AG04450 (cell line): ENCODE results near the gene CCNJ. TPM values are rescaled to one million over a fixed set of nuclear protein-coding genes. Genes with fewer than 3 reads are reported as not detected.
A peak's percentile ranks its signal among the peaks of the same experiment; 100 is the strongest.

Experiments used
- CTCF ChIA-PET: fragments of 300-600, 350-600 bp; formaldehyde crosslinking; extraction: SDS; loops from one replicate; lab custom pipeline; 2022; ENCODE audit warnings: antibody characterized with exemption, inconsistent platforms; lab: Charles Lee
- POLR2A ChIA-PET: fragments of 350-600 bp; formaldehyde crosslinking; extraction: SDS; loops from one replicate; lab custom pipeline; 2021; ENCODE audit warnings: antibody characterized with exemption, inconsistent platforms; lab: Yijun Ruan, JAX
- DNase-seq: peaks from one replicate; pipeline ENCODE4 v3.0.0-alpha.2; 2011; ENCODE audit warnings: low read depth, low spot score
- H3K27ac ChIP-seq: one replicate; pipeline ENCODE4 v1.5.1; 2012; ENCODE audit warnings: low read depth, low read length, control low read depth
- H3K27me3 ChIP-seq: one replicate; pipeline ENCODE4 v1.6.0; 2012; ENCODE audit warnings: low read length; ENCODE audit not compliant: control insufficient read depth, insufficient read depth
- H3K4me3 ChIP-seq: 2 replicates; pipeline ENCODE4 v1.5.1; 2011; ENCODE audit warnings: mild to moderate bottlenecking, low read depth, low read length, control low read depth
- H3K9me3 ChIP-seq: 2 replicates; pipeline ENCODE4 v1.5.1; 2012; ENCODE audit warnings: low read length; ENCODE audit not compliant: control insufficient read depth, insufficient read depth
- CTCF ChIP-seq: IDR thresholded peaks from 2 replicates; pipeline ENCODE4 v1.5.1; 2011; ENCODE audit warnings: low read depth, low read length, control low read depth, inconsistent platforms
- polyA plus RNA-seq: library from polyadenylated mRNA; depleted of rRNA; stranded (reverse); fragments of >200 nt; gene quantifications from 2 replicates; pipeline ENCODE4 v1.2.3, GENCODE V29; 2011

The CCNJ gene
- polyA plus RNA-seq, 1 experiment, result 8.4 TPM

GRCh38 chr10:96082748-96083147 lies 39.4 kb downstream of the CCNJ start:
- H3K4me3 ChIP-seq, result no peak overlapping the region
- no peak for TF ChIP-seq CTCF
- H3K27me3 ChIP-seq, result no peaks in the 10 kb centered on the region
- DNase-seq, result no peak
- CTCF ChIA-PET, result no interaction called here
- POLR2A ChIA-PET, result interaction anchor here (1.3 kb wide), 1 partner anchor 47 kb away, joined by 6 read pairs; the partner anchor contains the start of gene ZNF518A
- H3K27ac ChIP-seq, result no peak overlapping the region
- H3K9me3 ChIP-seq, result no peaks in the 10 kb centered on the region

DNA sequence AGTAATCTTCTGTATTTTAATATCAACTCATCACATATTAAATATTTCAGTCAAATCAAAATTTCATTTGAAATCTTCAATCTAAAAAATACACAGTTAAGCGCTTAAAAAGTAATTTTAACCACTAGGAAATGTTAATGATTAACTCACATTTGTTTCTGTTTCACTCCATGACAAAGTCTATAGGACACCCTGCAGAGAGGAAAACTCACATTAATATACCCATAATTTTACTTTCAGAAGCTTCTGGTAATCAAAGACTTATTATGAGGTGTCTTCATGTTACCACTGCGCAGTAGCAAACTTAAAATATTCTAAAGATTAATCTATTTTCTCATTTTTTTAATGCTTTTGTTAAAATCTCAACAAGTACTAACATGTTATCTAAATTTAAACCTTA lies 45.7 kb downstream of the CCNJ start:
- TF ChIP-seq CTCF, result no peak
- POLR2A ChIA-PET, result interaction anchor here (1.7 to 3.1 kb wide), 3 partner anchors 35 to 45 kb away, joined by 6 to 56 read pairs (median 7); partner anchors contain the start of genes CCNJ and ZNF518A
- Histone ChIP-seq H3K27ac (no peak overlapping the region), H3K27me3 (peaks cover 8% of the 10 kb centered on the region), H3K4me3 (peak overlapping the region; percentile 83; the same call in 1 of the 2 replicates), H3K9me3 (peaks cover 5% of the 10 kb centered on the region; the same call in 1 of the 2 replicates)
- CTCF ChIA-PET, result interaction anchor here (0.9 to 1.6 kb wide), 2 partner anchors 286 to 395 kb away, joined by 4 read pairs; partner anchors contain the start of gene TCTN3
- DNase-seq, result no peak

GRCh38 chr10:96089670-96090462 lies 46.5 kb downstream of the CCNJ start:
- no peak for TF ChIP-seq CTCF
- ChIA-PET POLR2A (interaction anchor here (0.6 to 3.1 kb wide), 5 partner anchors 35 to 210 kb away, joined by 3 to 56 read pairs (median 6); partner anchors contain the start of genes CCNJ and ZNF518A), CTCF (interaction anchor here (0.6 to 2.1 kb wide), 6 partner anchors 41 to 396 kb away, joined by 3 to 7 read pairs (median 4); partner anchors contain the start of gene TCTN3)

GRCh38 chr10:96090463-96090800 lies 47.0 kb downstream of the CCNJ start:
- POLR2A ChIA-PET, result interaction anchor here (0.6 to 3.1 kb wide), 5 partner anchors 34 to 210 kb away, joined by 3 to 56 read pairs (median 6); partner anchors contain the start of genes CCNJ and ZNF518A
- TF ChIP-seq CTCF, result no peak
- Histone ChIP-seq H3K9me3 (peaks cover 5% of the 10 kb centered on the region; the same call in 1 of the 2 replicates), H3K4me3 (peak overlapping the region; percentile 83), H3K27ac (peak overlapping the region; percentile 91), H3K27me3 (peaks cover 8% of the 10 kb centered on the region)
- no peak for DNase-seq
- CTCF ChIA-PET, result interaction anchor here (0.7 to 2.1 kb wide), 3 partner anchors 73 to 396 kb away, joined by 4 to 7 read pairs (median 6); partner anchors contain the start of gene TCTN3

More at GRCh38 chr10:96089670-96090462, 46.5 kb downstream of the CCNJ start:
- peak; percentile 92 for DNase-seq
- peak overlapping the region; percentile 83 for H3K4me3 ChIP-seq
- peak overlapping the region; percentile 91 for H3K27ac ChIP-seq
- peaks cover 8% of the 10 kb centered on the region for H3K27me3 ChIP-seq
- H3K9me3 ChIP-seq, result peaks cover 5% of the 10 kb centered on the region; the same call in 1 of the 2 replicates
